Right atrium auricular region (tissue), 2 donors: ENCODE measurements around the gene H2BW2. TPM values are rescaled to one million over a fixed set of nuclear protein-coding genes. Genes with fewer than 3 reads are reported as not detected.
"Not testable (repeated sequence)": the region's sequence is repeated elsewhere in the genome, so short reads cannot be mapped to it uniquely, and the experiment has no call there.

Experiments
- DNase-seq: peaks from one replicate; pipeline ENCODE4 v3.0.0-alpha.2; 2019; ENCODE audit warnings: low spot score
- H3K27ac ChIP-seq, 2 donors: fragments of 200-600 bp; sonication (generic); 1 replicate in 1 of 2; 2 replicates in 1 of 2; pipeline ENCODE4 v1.5.1; 2016 to 2019
- H3K27me3 ChIP-seq, 2 donors: fragments of 200-600 bp; sonication (generic); one replicate each; pipeline versions ENCODE4 v1.5.1 to v1.6.0; 2017 to 2019
- H3K36me3 ChIP-seq: fragments of 200-600 bp; sonication (generic); one replicate; pipeline ENCODE4 v1.5.1; 2016
- H3K4me1 ChIP-seq, 2 donors: fragments of 200-600 bp; sonication (generic); one replicate each; pipeline versions ENCODE4 v1.5.1 to v1.6.0; 2017 to 2019
- H3K4me3 ChIP-seq, 2 donors: fragments of 200-600 bp; sonication (generic); 1 replicate in 1 of 2; 2 replicates in 1 of 2; pipeline ENCODE4 v1.5.1; 2017 to 2019; ENCODE audit warnings: mild to moderate bottlenecking in 1 of 2, moderate library complexity in 1 of 2
- H3K9me3 ChIP-seq, 2 donors: fragments of 200-600 bp; sonication (generic); one replicate each; pipeline ENCODE4 v1.5.1; 2019
- CTCF ChIP-seq, 2 donors: fragments of 200-600 bp; sonication (generic); IDR thresholded peaks; one replicate each; pipeline ENCODE4 v1.5.1; 2019; ENCODE audit warnings: antibody characterized with exemption in 2 of 2
- total RNA-seq, 2 donors: library from RNA; depleted of rRNA; stranded (reverse); fragments of >200 nt; gene quantifications; one replicate each; pipeline ENCODE4 v1.1.0, GENCODE V29; 2016

The H2BW2 gene
- total RNA-seq: not detected

GRCh38 chrX:104039689-104040505 lies at the start of gene H2BW2:
Gene H2BW2 (plus strand): TSS chrX:104039956. CDS start chrX:104039995, 39 bp downstream.
- TF ChIP-seq CTCF (IDR thresholded peaks at IDR 0.05): no peak
- Histone ChIP-seq H3K4me1 (no peaks in the 10 kb centered on the region), H3K4me3 (no peak within 1 kb of the TSS), H3K36me3 (no peaks in the 10 kb centered on the region), H3K9me3 (no peaks in the 10 kb centered on the region), H3K27me3 (no peaks in the 10 kb centered on the region), H3K27ac (no peak within 1 kb of the TSS)
- no peak for DNase-seq

DNA sequence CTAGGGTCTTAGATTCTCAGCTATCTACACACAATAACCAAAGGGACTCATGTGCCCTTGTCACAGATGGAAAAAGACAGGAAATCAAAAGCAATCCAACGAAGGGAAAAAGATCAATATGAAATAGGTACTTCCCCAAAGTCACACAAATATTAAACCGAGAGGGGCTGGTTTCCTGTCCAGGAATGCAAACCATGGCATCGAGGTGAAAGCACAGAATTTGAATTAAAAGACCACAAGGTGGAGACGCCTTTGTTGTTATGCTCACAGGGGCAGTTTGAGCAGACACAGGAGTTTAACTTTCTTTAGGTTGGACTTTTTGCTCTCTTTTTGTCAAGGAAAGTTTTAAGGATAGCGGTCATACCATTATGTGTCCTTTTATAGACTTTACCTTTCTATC lies 40.5 kb upstream of the H2BW2 start:
- H3K9me3 ChIP-seq: no peaks in the 10 kb centered on the region
- H3K36me3 ChIP-seq: no peaks in the 10 kb centered on the region
- no peaks in the 10 kb centered on the region for H3K4me1 ChIP-seq
- DNase-seq: no peak
- no peak overlapping the region for H3K4me3 ChIP-seq
- H3K27ac ChIP-seq: no peak overlapping the region
- no peaks in the 10 kb centered on the region for H3K27me3 ChIP-seq
- TF ChIP-seq CTCF (IDR thresholded peaks at IDR 0.05): no peak

GRCh38 chrX:104008831-104009230 lies 30.9 kb upstream of the H2BW2 start:
- no peaks in the 10 kb centered on the region for H3K27me3 ChIP-seq
- DNase-seq: no peak
- no peak overlapping the region for H3K4me3 ChIP-seq
- H3K36me3 ChIP-seq: no peaks in the 10 kb centered on the region
- no peak for TF ChIP-seq CTCF (IDR thresholded peaks at IDR 0.05)
- no peaks in the 10 kb centered on the region for H3K4me1 ChIP-seq
- no peak overlapping the region for H3K27ac ChIP-seq
- H3K9me3 ChIP-seq: peaks cover 0 to 14% of the 10 kb centered on the region in 2 donors

GRCh38 chrX:104013158-104013557 lies 26.6 kb upstream of the H2BW2 start:
- H3K4me1 ChIP-seq: no peaks in the 10 kb centered on the region
- no peak overlapping the region for H3K27ac ChIP-seq
- no peaks in the 10 kb centered on the region for H3K36me3 ChIP-seq
- no peaks in the 10 kb centered on the region for H3K27me3 ChIP-seq
- TF ChIP-seq CTCF (IDR thresholded peaks at IDR 0.05): no peak
- peaks cover 0 to 14% of the 10 kb centered on the region in 2 donors for H3K9me3 ChIP-seq
- no peak overlapping the region for H3K4me3 ChIP-seq
- DNase-seq: no peak

- Histone ChIP-seq H3K9me3 (peaks cover 0 to 14% of the 10 kb centered on the region in 2 donors), H3K27ac (no peak within 1 kb of the TSS), H3K27me3 (no peaks in the 10 kb centered on the region), H3K4me1 (no peaks in the 10 kb centered on the region), H3K36me3 (no peaks in the 10 kb centered on the region), H3K4me3 (no peak within 1 kb of the TSS)
- no peak for DNase-seq
- no peak for TF ChIP-seq CTCF (IDR thresholded peaks at IDR 0.05)
Observed at GRCh38 chrX:104013606-104014005, 26.1 kb upstream of the H2BW2 start, which contains the start of gene H2BW1. Gene H2BW1 (minus strand): TSS chrX:104013708. CDS start chrX:104013576, 132 bp downstream.

- H3K27ac ChIP-seq, H3K4me3 ChIP-seq, H3K36me3 ChIP-seq, DNase-seq, H3K4me1 ChIP-seq, H3K27me3 ChIP-seq: not testable (repeated sequence)
- H3K9me3 ChIP-seq: peaks cover 0 to 14% of the 10 kb centered on the region in 2 donors
Observed at GRCh38 chrX:104015576-104015975, 24.2 kb upstream of the H2BW2 start.
